HepG2 (cell line): ENCODE measurements around the gene TEX22. TPM values are rescaled to one million over a fixed set of nuclear protein-coding genes. Genes with fewer than 3 reads are reported as not detected.
A peak's percentile ranks its signal among the peaks of the same experiment; 100 is the strongest.

Experiments
- CENPBD1 ChIP-seq: sonication (generic); formaldehyde crosslinking; IDR thresholded peaks from 2 replicates; pipeline ENCODE4 v1.8.0; 2022; ENCODE audit warnings: missing genetic modification reagents, low read depth, mild to moderate bottlenecking, borderline replicate concordance
- GABPB1 ChIP-seq: IDR thresholded peaks from 2 replicates; pipeline ENCODE4 v1.6.1; 2016; ENCODE audit warnings: mild to moderate bottlenecking, missing genetic modification reagents, moderate library complexity, missing compliant biosample characterization
- MAZ ChIP-seq, 2 experiments: sonication (generic) in 1 of 2; formaldehyde crosslinking in 1 of 2; IDR thresholded peaks; 2 replicates each; pipeline versions ENCODE4 v1.5.0 to v1.6.1; 2012 to 2020; ENCODE audit warnings: low read depth in 2 of 2, mild to moderate bottlenecking in 2 of 2, borderline replicate concordance in 1 of 2, improper control_type of control experiment in 1 of 2, low read length in 1 of 2, missing genetic modification reagents in 1 of 2, moderate library complexity in 1 of 2
- MZF1 ChIP-seq: sonication (generic); formaldehyde crosslinking; IDR thresholded peaks from 2 replicates; pipeline ENCODE4 v1.8.1; 2023; ENCODE audit warnings: mild to moderate bottlenecking, missing genetic modification reagents, borderline replicate concordance
- PRDM15 ChIP-seq: sonication (generic); formaldehyde crosslinking; IDR thresholded peaks from 2 replicates; pipeline ENCODE4 v1.4.0; 2020; ENCODE audit warnings: missing genetic modification reagents
- SKIL ChIP-seq: sonication (generic); formaldehyde crosslinking; IDR thresholded peaks from 2 replicates; pipeline ENCODE4 v1.8.0; 2022; ENCODE audit warnings: missing genetic modification reagents, mild to moderate bottlenecking, moderate library complexity, borderline replicate concordance
- ZBTB26 ChIP-seq: IDR thresholded peaks from 2 replicates; pipeline ENCODE4 v1.6.1; 2016; ENCODE audit warnings: missing compliant biosample characterization, missing genetic modification reagents, borderline replicate concordance
- ZNF563 ChIP-seq: sonication (generic); formaldehyde crosslinking; IDR thresholded peaks from 2 replicates; pipeline ENCODE4 v1.8.0; 2022; ENCODE audit warnings: mild to moderate bottlenecking, moderate library complexity, missing genetic modification reagents
- polyA plus RNA-seq, 8 experiments: library from polyadenylated mRNA; depleted of rRNA in 3 of 8; stranded (reverse) in 7 of 8; unstranded in 1 of 8; fragments of >200 nt; fragmentation: Illumina TruSeq in 4 of 8; extraction: Trizol in 4 of 8; gene quantifications; 2 replicates each; pipeline versions ENCODE4 v1.2.1 to v1.2.3, GENCODE V29; 2011 to 2016; ENCODE audit warnings: low read depth in 4 of 8, missing spikeins in 1 of 8, mixed read lengths in 1 of 8; ENCODE audit not compliant: insufficient read depth in 1 of 8
- total RNA-seq, 5 experiments: library from RNA; depleted of rRNA; stranded (reverse); fragments of >200 nt; fragmentation: Illumina TruSeq; extraction: Trizol; gene quantifications; 2 replicates each; pipeline ENCODE4 v1.2.3, GENCODE V29; 2016; ENCODE audit warnings: low read depth in 1 of 5

The TEX22 gene
- total and polyA plus RNA-seq, 2 of the 13 experiments (the other 11 are each of a cell fraction or from before 2014, with no cell fraction given), result 0.07 to 0.27 TPM

GRCh38 chr14:105398726-105399465, 558 bp downstream of the TEX22 start (continued):
- TF ChIP-seq PRDM15 (CRISPR knock-in tag) (0 out of 2 replicates have a peak, but pooled peaks have one; percentile 25), ZNF563 (0 out of 2 replicates have a peak, but pooled peaks have one; percentile 87), CENPBD1 (CRISPR knock-in tag) (no peak), ZBTB26 (CRISPR knock-in tag) (no peak), MZF1 (CRISPR knock-in tag) (0 out of 2 replicates have a peak, but pooled peaks have one; percentile 56), SKIL (CRISPR knock-in tag) (0 out of 2 replicates have a peak, but pooled peaks have one; percentile 11), GABPB1 (CRISPR knock-in tag) (peak; percentile 76; the same call in 1 of the 2 replicates), MAZ (IDR thresholded peaks at IDR 0.05; ENCODE audit: borderline replicate concordance, low read depth, low read length) (no peak), MAZ (CRISPR knock-in tag; IDR thresholded peaks at IDR 0.05; ENCODE audit: low read depth) (peak; percentile 39; the same call in 1 of the 2 replicates)
